Stimulated activated CD8-positive, alpha-beta memory T cell treated with anti-CD3 and anti-CD28 coated beads, Interleukin-12 subunit alpha, Interleukin-12 subunit beta, amount 100 ng/mL, for 1 hour (primary cell): Measurements from ENCODE around the gene FAM53B.

ENCODE experiments used
- DNase-seq: peaks from one replicate; pipeline ENCODE4 v3.0.0-alpha.2; 2020; ENCODE audit warnings: low read depth

Gene FAM53B

DNA sequence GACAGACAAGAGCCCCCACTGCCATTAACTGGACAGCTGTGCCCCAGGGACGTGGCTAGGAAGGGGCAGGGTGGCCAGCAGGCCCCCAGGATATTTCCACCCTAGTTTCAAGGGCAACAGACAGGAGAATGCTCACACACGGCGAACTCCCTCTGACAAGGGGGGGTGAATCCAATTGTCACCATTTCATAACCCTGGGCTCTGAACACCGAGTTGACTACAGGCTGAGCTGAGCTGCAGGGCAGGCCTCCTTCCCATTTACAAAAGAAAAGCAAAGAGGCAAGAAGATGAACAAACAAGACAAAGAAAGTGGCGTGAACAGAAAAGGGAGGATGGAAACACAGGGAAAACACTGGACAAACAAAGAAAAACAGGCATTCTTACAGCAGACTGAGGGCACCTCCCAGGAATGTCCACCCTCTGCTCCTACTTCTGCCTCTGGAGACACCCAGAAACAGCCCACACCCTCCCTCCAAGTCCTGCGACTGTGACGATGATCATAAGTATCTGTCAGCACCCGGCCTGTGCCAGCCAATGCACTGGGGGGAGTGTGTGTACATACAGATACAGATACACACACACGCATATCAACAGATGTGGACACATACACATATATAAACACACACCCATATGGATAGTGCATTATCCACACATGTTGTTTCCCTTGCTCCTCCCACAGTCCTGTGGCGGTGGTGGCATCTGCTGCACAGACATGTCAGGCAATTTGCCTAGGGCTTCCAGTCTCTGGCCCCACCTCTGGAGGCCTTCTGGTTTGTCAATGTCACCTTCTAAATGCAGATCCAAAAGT lies 66.2 kb downstream of the FAM53B start:
- no peak for DNase-seq

DNA sequence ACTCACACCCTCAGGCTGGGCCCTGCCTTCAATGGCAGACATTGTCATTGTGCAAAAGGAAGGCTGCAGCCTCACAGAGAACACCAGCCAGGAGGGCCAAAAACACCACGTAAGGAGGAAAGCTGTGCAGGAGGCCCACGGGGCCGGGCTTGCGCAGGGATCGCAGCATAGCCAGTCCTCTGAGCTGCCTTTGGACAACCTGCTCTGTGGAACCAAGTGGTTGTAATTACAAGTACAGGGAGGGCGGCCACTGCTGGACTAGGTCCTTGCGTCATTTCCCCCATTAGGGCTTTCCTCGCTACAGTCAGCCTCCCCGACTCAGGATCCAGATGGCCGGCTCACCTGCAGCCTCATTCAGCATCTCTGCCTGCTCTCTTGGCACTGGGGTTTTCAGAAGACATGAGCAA lies 66.9 kb downstream of the FAM53B start:
- DNase-seq = no peak

DNA sequence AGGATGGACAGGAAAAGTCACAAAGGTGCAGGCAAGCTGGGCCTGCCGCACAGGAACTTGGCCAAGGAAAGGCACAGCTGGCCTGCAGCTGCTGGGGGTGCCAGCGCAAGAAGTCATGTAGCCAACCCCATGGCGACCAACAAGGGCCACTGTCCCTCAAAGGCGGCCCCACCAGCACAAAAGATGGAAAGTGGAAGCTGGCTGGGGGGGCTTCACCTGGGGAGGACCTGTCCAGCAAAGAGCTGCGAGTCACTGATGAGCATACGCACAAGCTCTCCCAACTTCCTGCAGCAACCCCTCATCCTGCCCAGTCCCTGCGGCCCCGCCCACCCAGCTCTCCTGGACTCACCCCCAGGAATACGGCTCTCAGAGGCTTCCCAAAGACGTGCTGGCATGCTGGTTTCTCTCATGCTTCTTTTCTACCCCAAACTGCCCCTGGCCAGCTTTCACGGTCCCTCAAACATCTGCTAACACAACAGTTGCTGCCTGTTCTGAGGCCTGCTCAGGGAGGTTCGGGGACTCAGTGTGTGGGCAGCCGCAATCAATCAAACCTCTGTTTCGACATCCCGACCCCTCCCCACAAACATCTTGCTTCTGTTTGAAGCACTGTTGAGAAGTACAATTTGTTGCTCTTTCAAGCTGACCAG lies 67.6 kb downstream of the FAM53B start:
- DNase-seq = no peak

DNA sequence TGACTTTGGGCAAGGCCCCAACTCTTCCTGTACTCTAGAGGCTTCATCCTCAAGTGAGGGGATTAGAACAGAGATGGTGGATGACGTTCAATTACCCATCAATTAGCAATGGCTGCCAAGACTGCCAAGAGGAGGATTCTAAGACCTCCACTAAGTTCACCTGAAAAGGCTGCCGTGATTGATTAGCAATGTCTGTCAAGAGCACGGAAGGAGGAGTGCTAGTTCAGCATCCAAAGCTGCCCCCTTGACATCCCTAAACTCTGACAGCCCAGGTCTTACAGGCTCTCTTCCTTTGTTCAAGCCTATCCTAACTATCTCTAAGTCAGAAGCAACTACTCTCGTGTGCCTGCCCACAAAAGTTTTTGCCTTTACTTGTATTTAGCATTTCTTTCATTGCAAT lies 68.4 kb downstream of the FAM53B start:
- DNase-seq = no peak

DNA sequence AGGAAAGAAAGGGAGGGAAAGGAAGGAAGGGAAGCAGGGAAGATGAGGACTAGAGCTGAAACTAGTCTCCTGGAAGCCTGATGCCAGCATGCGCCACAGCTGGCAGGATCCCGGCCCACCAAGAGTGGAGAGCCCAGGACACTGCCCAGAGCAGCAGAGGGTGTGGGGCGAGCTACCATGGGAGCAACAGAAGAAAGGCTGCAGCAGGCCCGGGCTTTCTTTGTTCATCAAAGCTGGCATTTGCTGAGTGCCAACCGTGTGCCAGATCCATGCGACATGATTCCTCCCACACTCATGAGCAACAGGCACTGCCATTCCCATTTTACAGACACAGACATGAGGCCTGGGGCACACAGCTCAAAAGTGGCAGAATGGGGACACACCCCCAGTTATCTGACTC lies 68.9 kb downstream of the FAM53B start:
- no peak for DNase-seq

DNA sequence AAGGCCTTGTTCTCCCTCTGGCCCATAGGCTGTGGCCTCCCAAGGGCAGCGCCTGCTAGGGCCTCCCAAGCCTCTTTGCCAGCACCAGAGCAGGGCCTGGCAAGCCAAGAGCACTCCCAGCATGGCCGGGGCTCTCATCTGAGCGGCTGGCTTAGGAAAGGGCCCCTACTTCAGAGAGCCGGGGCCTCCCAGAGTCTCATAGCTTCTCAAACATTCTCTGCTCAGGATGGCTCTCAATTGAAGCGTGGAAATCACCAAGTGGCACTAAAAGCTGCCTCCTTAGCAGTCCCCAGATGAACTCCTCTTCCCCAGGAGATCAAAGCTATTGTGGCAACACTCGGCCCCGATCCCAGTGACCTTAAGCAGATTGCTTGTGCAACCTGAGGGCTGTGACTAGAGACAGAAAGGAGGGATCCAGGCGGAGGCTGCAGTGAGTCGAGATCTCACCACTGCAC lies 69.4 kb downstream of the FAM53B start:
- DNase-seq = no peak

DNA sequence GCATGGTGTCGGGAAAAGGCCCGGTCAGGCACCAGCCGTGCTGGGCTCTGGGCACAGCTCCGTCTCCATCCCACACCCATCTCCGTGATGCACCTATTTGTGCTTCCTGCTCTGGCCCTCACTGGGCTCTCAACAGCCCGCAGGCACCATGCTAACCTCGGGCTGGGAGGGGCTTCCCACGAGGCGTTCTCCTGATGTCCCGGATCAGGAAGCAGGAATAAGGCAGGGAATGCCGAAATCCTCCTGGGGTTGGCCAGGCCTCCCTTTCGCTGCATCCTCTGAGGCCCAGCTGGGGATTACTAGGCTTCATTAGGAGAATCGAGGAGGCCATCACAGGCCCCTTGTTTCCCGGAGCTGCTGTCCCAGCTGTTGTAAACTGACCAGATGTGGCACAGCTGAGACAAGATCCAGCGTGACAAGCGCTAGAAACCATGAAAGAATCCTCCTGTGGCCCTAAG lies 72.0 kb downstream of the FAM53B start:
- no peak for DNase-seq

DNA sequence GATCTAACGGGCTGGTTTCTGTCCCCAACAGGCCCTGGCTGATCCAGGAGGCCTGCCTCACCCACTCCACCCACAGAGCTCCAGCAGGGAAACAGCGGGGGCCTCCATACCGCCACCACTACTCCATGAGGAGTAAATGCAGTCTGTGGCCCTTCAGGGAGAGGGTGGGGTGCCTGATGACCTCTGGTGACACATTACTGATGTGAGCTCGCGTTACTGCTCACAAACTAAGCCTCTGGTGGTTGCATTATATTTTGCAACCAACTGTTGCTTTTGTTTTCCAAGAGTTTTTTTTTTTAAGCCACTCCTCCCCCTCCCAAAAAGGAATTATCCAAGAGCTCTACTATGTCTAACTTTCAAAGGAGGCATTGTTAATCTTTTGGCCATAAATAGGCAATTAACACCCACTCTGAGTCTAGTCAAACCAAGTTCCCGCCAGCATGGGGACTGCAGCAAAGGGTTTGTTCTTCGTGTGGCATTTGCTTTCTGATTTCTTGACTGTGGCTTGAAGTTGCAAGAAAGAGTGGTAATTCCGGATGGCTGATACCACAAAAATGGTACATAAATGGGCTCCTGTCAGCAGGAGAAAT lies 72.6 kb downstream of the FAM53B start:
- no peak for DNase-seq

DNA sequence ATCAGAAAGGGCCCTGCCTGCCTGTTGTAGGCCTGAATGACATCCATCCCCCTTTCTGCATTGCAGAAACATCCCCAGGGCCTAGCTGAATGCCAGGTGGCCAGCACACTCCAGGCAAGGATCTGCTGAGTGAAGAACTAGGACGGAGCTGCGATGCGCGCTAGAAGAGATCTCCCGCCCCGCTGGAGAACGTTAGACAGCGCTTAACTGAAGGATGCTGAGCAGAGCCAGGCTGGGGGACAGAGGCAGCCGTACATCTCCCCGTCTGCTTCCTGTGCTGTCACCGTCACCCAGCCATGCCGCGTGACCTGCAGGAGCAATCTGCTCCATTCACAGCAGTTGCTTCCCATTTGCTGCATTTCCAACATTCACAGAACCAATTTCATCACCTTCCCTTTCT lies 73.3 kb downstream of the FAM53B start:
- no peak for DNase-seq

DNA sequence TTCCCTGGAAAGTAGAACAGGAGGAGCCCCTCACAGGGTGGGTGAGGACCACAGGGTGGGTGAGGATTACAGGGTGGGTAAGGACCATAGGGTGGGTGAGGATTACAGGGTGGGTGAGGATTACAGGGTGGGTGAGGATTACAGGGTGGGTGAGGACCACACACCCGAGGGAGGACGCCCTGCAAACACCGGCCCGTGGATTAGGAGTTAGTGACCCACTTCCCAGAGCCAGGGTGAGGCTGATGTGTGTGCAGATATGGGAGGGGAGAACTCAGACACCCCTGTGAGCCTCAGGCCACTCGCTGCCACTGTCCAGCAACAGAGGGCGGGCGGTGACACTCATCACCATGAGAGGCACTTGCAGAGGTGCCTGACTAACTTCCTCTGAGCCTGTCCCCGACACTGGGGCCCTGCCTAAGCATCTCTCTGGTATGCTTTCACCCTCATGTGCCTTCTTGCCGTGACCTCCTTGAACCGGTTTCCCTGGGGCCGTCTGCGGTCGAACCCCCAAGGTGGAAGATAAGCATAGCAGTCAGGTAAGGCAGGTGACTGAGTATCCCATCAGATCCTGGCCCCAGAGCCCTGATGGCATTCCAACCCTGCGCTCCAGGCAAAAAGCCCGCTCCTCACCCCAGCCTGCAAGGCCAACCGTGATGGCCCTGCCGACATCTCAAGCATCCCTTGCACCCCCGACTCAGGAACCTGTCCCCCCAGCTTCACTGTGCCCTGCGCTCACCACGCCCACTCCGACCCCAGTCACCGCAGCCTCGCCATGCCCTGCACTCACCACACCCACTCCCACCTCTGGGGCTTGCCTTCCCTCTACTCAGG lies 74.1 kb downstream of the FAM53B start:
- no peak for DNase-seq

DNA sequence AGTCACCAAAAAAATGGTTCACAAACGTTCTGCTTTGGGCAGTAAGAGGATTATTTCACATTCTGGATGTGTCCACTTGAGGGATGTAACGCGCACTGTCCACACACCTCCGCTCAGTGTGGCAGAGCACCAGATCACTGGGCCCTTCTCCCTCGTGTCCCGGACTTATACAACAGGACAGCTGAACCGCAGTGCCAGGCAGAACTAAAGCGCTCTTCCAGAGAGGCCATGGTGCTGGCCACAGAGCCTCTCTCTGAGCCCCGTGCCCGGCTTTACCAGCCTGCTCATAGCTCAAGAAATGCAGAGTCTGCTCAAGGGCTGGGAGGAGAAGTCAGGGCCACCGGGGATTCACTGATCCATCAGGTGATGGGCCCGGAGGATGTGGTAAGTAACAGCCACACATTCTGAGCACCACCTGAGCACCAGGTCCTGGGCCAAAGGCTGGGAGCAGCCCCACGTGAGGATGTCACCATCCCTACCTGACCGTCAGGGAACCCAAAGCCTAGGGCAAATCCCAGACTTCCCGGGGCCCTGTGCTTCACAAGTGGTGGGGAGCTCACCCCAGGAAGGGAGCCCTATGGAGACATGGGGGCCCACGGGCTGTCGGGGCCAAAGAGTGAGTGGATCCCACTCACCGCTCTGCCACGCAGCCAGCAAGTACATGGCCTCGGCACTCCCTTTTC lies 74.9 kb downstream of the FAM53B start:
- no peak for DNase-seq

DNA sequence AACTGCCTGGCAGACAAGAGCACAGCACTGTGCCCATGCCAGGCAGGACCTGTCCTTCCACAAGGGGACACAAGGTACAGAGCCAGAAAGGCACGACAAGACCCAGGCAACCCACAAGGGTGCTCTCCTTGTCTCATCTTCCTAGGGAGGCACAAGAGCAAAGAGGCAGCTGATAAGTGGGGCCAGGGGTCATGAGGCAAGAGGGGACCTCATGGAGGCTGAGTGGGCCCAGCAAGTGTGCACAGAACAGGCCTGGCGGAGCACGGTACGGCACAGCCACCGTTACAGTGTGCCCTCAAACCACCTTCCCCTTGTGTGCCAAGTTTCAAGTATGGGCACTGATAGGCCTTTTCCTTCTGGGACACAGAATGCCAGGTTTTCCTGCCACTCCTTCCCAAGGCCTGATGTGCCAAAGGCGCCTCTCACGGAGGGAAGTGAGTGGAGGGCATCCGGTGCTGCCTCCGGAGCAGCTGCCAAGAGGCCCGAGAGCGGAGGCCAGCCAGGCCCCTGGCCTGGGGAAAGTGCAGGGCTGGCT lies 75.6 kb downstream of the FAM53B start:
- no peak for DNase-seq

DNA sequence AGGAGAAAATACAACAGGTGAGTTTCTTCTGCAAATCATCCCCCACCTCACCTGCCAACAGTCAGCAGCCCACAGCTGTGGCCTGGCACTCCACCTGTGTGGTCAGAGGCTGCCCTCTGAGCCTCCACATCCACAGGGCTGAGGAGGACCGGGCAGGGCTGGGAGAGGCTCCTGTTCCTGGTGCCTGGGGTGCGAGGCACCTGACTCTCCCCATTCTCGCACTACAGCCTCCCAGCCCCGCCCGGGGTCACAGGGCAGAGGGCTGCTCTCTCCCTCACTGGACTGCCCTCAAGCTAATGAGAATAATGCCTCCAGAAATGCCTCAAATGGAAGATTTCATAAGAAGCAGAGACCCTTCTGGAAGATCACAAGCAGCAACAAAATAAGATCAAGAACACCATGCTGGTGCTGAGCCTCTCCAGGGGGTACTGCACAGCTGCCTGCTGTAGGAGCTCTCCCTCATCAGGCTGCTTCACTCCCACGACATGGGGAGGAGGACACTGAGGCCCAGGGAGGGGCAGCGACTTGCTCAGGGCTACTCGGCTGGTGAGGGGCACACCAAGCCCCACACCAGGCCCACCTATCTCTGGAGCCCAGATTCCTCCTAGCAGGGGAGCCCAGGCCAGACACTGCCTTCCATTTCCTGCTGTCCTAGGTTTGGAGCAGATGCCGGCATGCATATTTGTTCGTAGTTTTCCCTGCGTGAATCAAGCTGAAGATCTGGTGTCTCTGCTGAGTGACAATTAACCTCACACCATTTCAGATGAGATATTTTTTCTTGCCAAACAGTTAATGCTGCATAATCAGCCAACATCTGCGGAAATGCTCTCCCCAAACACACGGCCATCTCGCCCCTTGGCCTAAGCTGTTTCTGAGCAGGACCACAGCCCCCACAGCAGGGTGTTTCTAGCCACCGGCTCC lies 76.5 kb downstream of the FAM53B start:
- no peak for DNase-seq

DNA sequence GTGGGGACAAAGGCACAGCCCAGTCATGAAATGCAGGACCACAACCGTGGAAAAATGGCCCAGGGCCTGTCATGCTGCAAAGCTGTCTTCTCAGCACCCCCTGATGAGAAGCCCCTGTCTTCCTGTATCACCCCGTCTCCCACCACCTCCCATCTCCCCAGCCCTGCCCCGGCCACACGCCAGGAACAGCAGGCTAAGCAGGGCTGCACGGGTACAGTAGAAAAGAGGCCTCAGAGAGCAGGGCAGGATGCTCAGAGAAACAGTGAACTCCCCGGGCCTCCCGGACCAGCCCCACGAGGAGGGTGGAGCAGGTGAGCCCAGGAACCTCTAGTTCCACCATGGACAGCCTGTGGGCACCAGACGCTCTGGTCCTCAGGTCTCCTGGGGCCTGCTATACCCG lies 77.7 kb downstream of the FAM53B start:
- DNase-seq = no peak

DNA sequence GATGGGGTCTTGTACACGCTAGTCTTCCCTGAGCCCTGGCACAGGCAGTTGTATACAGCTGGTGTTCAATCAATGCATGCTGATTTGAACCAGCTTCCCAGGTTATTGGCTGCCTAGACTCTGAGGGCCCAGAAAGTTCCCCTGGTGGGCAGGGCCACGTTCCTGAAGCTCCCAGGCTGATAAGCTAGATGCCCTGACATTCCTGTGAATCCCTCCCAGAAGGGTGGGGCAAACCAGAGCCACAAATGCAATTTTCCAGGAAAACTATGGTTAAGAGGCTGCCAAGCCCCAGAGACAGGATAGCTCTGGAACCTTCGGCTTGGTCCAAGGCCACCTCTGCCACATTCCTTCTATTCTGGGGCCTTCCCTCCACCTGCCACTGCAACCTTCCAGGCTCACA lies 78.2 kb downstream of the FAM53B start:
- DNase-seq = no peak

DNA sequence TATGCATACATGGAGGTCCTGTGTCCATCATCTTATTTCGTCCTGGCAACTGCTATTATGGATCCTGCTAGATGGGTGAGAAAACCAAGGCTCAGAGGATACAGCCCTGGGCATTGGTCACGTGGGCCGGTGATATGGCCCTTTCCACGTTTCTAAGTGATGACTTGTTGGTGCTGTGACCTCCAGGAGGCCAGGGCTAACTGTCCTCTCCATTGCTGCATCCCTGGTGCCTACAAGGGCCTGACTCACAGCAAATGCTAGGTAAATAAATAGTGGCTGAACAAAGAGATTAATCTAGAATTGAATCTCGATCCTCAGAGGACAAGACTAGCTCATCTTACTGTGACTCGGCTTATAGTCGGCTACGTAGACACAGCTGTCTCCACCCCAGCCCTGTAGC lies 78.6 kb downstream of the FAM53B start:
- DNase-seq = no peak

DNA sequence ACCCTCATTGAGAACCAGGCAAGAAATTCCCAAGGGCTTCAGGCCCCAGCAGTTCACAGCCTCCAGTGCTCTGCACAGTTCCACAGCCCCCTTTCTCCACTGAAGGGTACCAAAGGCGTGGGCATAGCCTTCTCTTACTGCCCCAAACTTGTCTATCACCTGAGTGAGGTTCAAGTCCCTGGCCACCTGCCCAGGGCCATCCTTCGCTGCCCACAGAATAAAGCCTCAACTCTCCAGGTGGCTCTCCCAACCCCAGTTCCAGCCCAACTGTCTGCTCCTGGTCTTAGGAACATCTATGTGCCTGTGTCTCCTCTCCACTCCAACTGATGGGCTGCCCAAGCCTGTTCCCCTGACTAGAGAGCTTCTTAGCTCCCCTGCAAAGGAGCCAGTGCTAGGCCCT lies 79.1 kb downstream of the FAM53B start:
- DNase-seq = no peak

DNA sequence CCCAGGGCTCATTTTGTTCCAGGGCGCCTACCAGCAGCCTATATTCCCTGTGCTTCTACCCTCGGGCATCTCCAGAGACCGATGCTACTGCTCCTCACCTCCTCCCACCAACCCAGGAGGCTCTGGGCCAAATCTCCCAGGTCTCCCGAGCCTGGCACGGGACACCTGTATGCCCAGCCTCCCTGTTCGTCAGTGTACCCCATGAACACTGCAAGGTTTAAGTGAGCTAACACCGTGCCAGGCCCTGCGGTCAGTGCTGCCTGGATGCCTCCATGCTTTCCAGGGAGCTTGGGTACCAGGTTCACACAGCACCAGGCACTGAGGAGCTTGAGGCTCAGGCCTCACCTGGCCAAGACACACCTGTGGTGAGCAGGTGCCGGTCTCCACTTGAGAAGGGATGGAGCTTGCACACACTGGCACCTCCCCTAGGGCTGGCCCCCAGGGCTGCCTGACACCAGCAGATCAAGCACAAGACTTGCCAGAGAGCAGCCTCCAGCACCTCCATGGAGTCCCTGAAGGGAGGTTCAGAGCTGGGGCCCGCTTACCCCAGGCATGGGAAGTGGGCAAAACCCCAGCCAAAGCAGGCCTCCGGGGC lies 80.3 kb downstream of the FAM53B start:
- no peak for DNase-seq

DNA sequence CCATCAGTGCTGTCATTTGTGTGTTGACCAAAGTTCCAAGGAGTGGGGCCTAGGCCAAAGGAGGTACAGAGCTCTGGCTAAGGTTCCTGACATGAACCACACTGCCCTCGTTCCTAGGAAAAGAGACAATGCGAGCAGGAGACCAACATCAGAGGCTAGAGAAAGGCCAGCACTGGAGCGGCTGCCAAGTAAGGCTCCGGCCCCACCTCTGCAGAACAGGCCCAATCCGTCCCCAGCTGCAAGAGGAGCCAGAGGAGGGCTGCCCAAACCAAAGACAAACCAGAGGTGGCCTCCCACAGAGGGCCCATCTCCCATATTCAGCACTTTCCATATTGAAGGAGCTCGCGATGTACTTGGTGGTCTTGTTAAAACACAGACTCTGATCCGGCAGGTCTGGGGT lies 81.0 kb downstream of the FAM53B start:
- DNase-seq = no peak

DNA sequence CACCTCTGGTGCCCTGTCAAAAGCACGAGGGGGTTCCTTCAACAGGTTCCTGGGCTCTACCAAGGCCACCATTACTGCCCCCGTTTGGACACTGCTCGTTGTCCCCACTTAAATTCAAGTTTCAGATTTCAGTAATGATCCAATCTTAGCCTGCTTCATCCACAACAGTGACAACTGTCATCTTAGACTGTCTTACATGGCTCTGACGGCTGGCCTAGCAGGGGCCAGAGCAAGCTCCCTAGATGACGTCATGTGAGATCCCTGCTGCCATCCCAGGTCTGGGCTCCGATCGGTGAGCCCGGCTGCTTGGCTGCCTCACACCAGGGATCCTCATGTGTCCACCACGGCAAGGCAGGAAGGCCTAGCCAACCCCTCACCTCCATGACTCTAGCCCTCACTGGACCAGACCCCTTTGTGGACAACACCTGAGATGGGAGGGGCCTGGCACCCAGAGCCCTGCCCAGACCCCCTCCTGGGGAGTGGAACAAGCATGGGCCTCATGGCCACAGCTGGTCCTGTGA lies 82.5 kb downstream of the FAM53B start:
- DNase-seq = no peak
